Measurements from ENCODE around the gene DEXI. TPM values are rescaled to one million over a fixed set of nuclear protein-coding genes. Genes with fewer than 3 reads are reported as not detected.

Gene DEXI
- total RNA-seq, 1 experiment from 2014 or later: 43.2 TPM

DNA sequence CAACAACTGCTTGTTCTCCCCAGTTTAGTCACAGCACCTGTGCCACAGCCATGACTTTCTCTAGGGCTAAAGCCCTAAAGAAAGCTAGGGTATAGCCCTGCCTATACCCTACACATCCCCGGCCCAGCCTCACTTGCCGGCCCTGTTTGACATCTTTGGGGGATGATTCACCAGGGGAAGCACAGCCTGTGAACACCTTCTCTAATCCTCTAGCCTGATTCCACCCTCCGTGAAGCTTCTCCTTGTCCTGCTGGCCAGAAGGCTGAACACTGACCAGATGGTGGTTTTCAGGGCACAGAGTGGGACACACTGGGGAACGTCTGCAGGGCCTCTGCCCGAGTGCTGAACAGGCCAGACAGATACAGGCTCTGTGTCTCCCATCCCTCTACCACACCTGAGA lies 8.1 kb upstream of the DEXI start:
- 0 out of 2 replicates have a peak, but pooled peaks cover 4% of the 10 kb centered on the region for H4K20me1 ChIP-seq (ENCODE audit: low read length)
- ATAC-seq (peak; percentile 80), DNase-seq (peak; percentile 67)
- no TSS peak for BruUV-seq (replicated peaks)
- intact Hi-C loops (cut with micrococcal nuclease): loop anchor here (5.0 kb wide), 1 partner anchor 407 kb away; no protein-coding TSS in a partner anchor
- H3K36me3 ChIP-seq (ENCODE audit: low read depth, low read length): no peaks in the 10 kb centered on the region
- H3K79me2 ChIP-seq (ENCODE audit: low read length): peaks cover 85% of the 10 kb centered on the region
- H3K27ac ChIP-seq (ENCODE audit: low read length): peak overlapping the region; percentile 18; the same call in 1 of the 2 replicates
- H2AFZ ChIP-seq (ENCODE audit: low read length): no peak overlapping the region
- H3K9me3 ChIP-seq (ENCODE audit: low read length): no peaks in the 10 kb centered on the region
- peak overlapping the region; percentile 64 for H3K4me2 ChIP-seq (ENCODE audit: low read length)
- peaks cover 27% of the 10 kb centered on the region for H3K4me1 ChIP-seq (ENCODE audit: insufficient read depth, low read length)
- TF ChIP-seq CTCF (conservative IDR thresholded peaks at IDR 0.05; ENCODE audit: low read depth, low read length) (no peak), EZH2phosphoT487 (IDR thresholded peaks at IDR 0.05; ENCODE audit: borderline replicate concordance, low read length) (no peak), EZH2 (IDR thresholded peaks at IDR 0.05; ENCODE audit: low read length, unreplicated experiment) (no peak)
- H3K9ac ChIP-seq (ENCODE audit: low read length): no peak overlapping the region
- ChIA-PET POLR2A (ENCODE audit: unreplicated experiment) (no interaction called here), CTCF (no interaction called here)
- H3K9me2 ChIP-seq (replicated peaks; ENCODE audit: low read length): no peaks in the 10 kb centered on the region
- H3K27me3 ChIP-seq (ENCODE audit: low read length): no peaks in the 10 kb centered on the region
- no peaks in the 10 kb centered on the region for H3F3A ChIP-seq (ENCODE audit: low read length, unreplicated experiment)
- no peak overlapping the region for H3K4me3 ChIP-seq (ENCODE audit: low read length)

GRCh38 chr16:10949424-10949970 lies 7.2 kb upstream of the DEXI start:
- Histone ChIP-seq H3K79me2 (ENCODE audit: low read length) (peaks cover 86% of the 10 kb centered on the region), H3K4me2 (ENCODE audit: low read length) (0 out of 2 replicates have a peak overlapping the region, but pooled peaks have one; percentile 64), H3K9ac (ENCODE audit: low read length) (no peak overlapping the region), H3K27me3 (ENCODE audit: low read length) (no peaks in the 10 kb centered on the region), H3K4me1 (ENCODE audit: insufficient read depth, low read length) (peaks cover 28% of the 10 kb centered on the region), H4K20me1 (ENCODE audit: low read length) (0 out of 2 replicates have a peak, but pooled peaks cover 4% of the 10 kb centered on the region), H3K9me3 (ENCODE audit: low read length) (no peaks in the 10 kb centered on the region), H2AFZ (ENCODE audit: low read length) (no peak overlapping the region), H3K36me3 (ENCODE audit: low read depth, low read length) (no peaks in the 10 kb centered on the region), H3K27ac (ENCODE audit: low read length) (peak overlapping the region; percentile 18; the same call in 1 of the 2 replicates), H3F3A (ENCODE audit: low read length, unreplicated experiment) (no peaks in the 10 kb centered on the region), H3K4me3 (ENCODE audit: low read length) (no peak overlapping the region), H3K9me2 (replicated peaks; ENCODE audit: low read length) (no peaks in the 10 kb centered on the region)
- ATAC-seq (no peak), DNase-seq (peak; percentile 15)
- ChIA-PET CTCF (no interaction called here), POLR2A (ENCODE audit: unreplicated experiment) (no interaction called here)
- intact Hi-C loops (cut with micrococcal nuclease): no loop called here
- BruUV-seq (replicated peaks): no TSS peak
- TF ChIP-seq CTCF (conservative IDR thresholded peaks at IDR 0.05; ENCODE audit: low read depth, low read length) (no peak), EZH2 (IDR thresholded peaks at IDR 0.05; ENCODE audit: low read length, unreplicated experiment) (no peak), EZH2phosphoT487 (IDR thresholded peaks at IDR 0.05; ENCODE audit: borderline replicate concordance, low read length) (no peak)

DNA sequence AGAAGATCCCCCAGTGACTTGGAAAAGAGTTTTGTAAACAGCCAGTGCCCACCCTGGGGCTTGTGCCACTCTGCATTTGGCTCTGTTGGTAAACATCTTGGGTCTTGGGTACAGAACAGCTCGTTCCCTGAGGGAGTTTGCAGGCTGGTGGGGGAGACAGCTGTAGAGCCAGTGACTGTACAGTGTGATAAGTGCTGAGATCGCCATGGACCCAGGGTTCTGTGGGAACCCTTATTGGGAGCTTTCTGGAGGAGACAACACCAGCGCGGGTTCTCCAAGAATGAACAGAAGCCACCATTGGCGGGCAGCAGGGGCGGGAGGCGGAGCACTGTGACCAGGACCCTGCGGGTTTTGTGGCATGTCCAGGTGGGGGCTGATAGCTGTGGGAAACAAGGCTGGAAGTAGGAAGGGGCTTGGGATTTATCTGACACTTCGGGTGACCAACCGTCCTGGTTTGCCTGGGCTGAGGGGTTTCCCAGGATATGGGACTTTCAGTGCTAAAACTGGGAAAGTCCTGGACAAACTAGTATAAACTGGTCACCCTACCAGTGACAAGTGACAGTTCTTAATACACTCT lies 5.0 kb upstream of the DEXI start:
- Histone ChIP-seq H2AFZ (ENCODE audit: low read length) (no peak overlapping the region), H3K36me3 (ENCODE audit: low read depth, low read length) (no peaks in the 10 kb centered on the region), H3K4me3 (ENCODE audit: low read length) (no peak overlapping the region), H3K27ac (ENCODE audit: low read length) (no peak overlapping the region), H3K27me3 (ENCODE audit: low read length) (no peaks in the 10 kb centered on the region), H3K9me2 (replicated peaks; ENCODE audit: low read length) (no peaks in the 10 kb centered on the region), H3K79me2 (ENCODE audit: low read length) (peaks cover 75% of the 10 kb centered on the region), H3K4me1 (ENCODE audit: insufficient read depth, low read length) (peaks cover 28% of the 10 kb centered on the region), H3K9ac (ENCODE audit: low read length) (no peak overlapping the region), H4K20me1 (ENCODE audit: low read length) (0 out of 2 replicates have a peak, but pooled peaks cover 4% of the 10 kb centered on the region), H3K4me2 (ENCODE audit: low read length) (no peak overlapping the region), H3F3A (ENCODE audit: low read length, unreplicated experiment) (no peaks in the 10 kb centered on the region), H3K9me3 (ENCODE audit: low read length) (no peaks in the 10 kb centered on the region)
- intact Hi-C loops (cut with micrococcal nuclease): no loop called here
- no peak for DNase-seq
- TF ChIP-seq CTCF (conservative IDR thresholded peaks at IDR 0.05; ENCODE audit: low read depth, low read length) (no peak), EZH2 (IDR thresholded peaks at IDR 0.05; ENCODE audit: low read length, unreplicated experiment) (no peak), EZH2phosphoT487 (IDR thresholded peaks at IDR 0.05; ENCODE audit: borderline replicate concordance, low read length) (no peak)
- BruUV-seq (replicated peaks): no TSS peak
- POLR2A ChIA-PET (ENCODE audit: unreplicated experiment): no interaction called here
- CTCF ChIA-PET: no interaction called here
- no peak for ATAC-seq

Measured in PC-3 (cell line).